CD8-positive, alpha-beta memory T cell (primary cell): ENCODE measurements around the gene PRKAG2. TPM values are rescaled to one million over a fixed set of nuclear protein-coding genes. Genes with fewer than 3 reads are reported as not detected.

Experiments used
- CTCF ChIA-PET: fragments of 350-600 bp; sonication (Branson Sonifier 250); formaldehyde crosslinking; loops from one replicate; lab custom pipeline; 2021; ENCODE audit warnings: antibody characterized with exemption; lab: Charles Lee
- POLR2A ChIA-PET: fragments of 350-600 bp; sonication (Branson Sonifier 250); formaldehyde crosslinking; loops from one replicate; lab custom pipeline; 2021; ENCODE audit warnings: antibody characterized with exemption; lab: Charles Lee
- DNase-seq, 5 donors: peaks; one replicate each; pipeline versions ENCODE4 v3.0.0 to v3.0.0-alpha.2; 2020 to 2022; ENCODE audit warnings: mixed read lengths in 1 of 5
- H3K27ac ChIP-seq: one replicate; pipeline ENCODE4 v1.7.0; 2013; ENCODE audit warnings: low read depth, mild to moderate bottlenecking, low read length, moderate library complexity
- H3K27me3 ChIP-seq: 2 replicates; pipeline ENCODE4 v1.7.0; 2013; ENCODE audit warnings: low read length, mild to moderate bottlenecking; ENCODE audit not compliant: insufficient read depth, poor library complexity, severe bottlenecking
- H3K36me3 ChIP-seq: 2 replicates; pipeline ENCODE4 v1.7.0; 2013; ENCODE audit warnings: mild to moderate bottlenecking, low read length, moderate library complexity; ENCODE audit not compliant: insufficient read depth
- H3K4me1 ChIP-seq: 2 replicates; pipeline ENCODE4 v1.7.0; 2013; ENCODE audit warnings: mild to moderate bottlenecking, low read length, moderate library complexity; ENCODE audit not compliant: insufficient read depth
- H3K4me3 ChIP-seq: 2 replicates; pipeline ENCODE4 v1.7.0; 2013; ENCODE audit warnings: mild to moderate bottlenecking, low read length
- H3K9me3 ChIP-seq: 2 replicates; pipeline ENCODE4 v1.7.0; 2013; ENCODE audit warnings: mild to moderate bottlenecking, low read length
- H3K27ac Mint-ChIP-seq, 8 donors: one replicate each; pipeline ENCODE4 v1.8.0; 2020 to 2021; ENCODE audit warnings: mixed read lengths in 8 of 8, mild to moderate bottlenecking in 6 of 8, inconsistent platforms in 3 of 8, moderate library complexity in 3 of 8
- H3K27me3 Mint-ChIP-seq, 2 donors: one replicate each; pipeline ENCODE4 v1.8.0; 2020 to 2021; ENCODE audit warnings: mixed read lengths in 2 of 2, mild to moderate bottlenecking in 1 of 2, moderate library complexity in 1 of 2
- H3K36me3 Mint-ChIP-seq, 3 donors: one replicate each; pipeline ENCODE4 v1.8.0; 2020 to 2021; ENCODE audit warnings: mixed read lengths in 3 of 3, inconsistent platforms in 1 of 3, mild to moderate bottlenecking in 1 of 3
- H3K4me1 Mint-ChIP-seq, 3 donors: one replicate each; pipeline ENCODE4 v1.8.0; 2020 to 2021; ENCODE audit warnings: mixed read lengths in 3 of 3, inconsistent platforms in 1 of 3, mild to moderate bottlenecking in 1 of 3
- H3K4me3 Mint-ChIP-seq, 7 donors: one replicate each; pipeline ENCODE4 v1.8.0; 2020 to 2021; ENCODE audit warnings: mixed read lengths in 7 of 7, mild to moderate bottlenecking in 6 of 7, moderate library complexity in 4 of 7, inconsistent platforms in 2 of 7
- H3K9me3 Mint-ChIP-seq, 5 donors: one replicate each; pipeline ENCODE4 v1.8.0; 2020 to 2022; ENCODE audit warnings: mixed read lengths in 5 of 5, mild to moderate bottlenecking in 3 of 5, moderate library complexity in 2 of 5, inconsistent platforms in 1 of 5
- polyA plus RNA-seq: library from polyadenylated mRNA; unstranded; fragments of 300-500 nt; fragmentation: Illumina TruSeq; gene quantifications from one replicate; pipeline ENCODE4 v1.2.3, GENCODE V29; 2021
- total RNA-seq, 2 experiments: library from RNA; stranded (reverse); gene quantifications; one replicate each; pipeline ENCODE4 v1.2.3, GENCODE V29; 2021

PRKAG2 gene
- total and polyA plus RNA-seq, 3 experiments from 2014 or later: 23.1 to 31.4 (median 27.2) TPM

DNA sequence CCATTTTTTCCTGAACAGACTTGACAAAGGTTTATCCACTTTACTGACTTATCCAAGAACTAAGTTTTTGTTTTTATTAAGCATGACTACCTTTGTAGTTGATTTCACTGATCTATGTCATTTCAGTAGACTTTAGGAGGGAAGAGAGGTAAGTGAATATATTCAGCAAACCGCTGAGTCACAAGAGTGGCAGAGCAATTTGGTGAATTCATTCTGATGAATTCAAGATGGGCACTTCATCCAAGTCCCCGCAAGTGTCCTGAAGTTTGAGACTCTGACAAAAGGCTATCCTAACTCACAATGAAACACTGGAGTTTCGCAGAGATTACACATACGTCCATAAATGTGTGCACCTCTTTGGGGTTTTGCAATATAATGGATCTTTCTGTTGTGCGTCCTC lies 255.0 kb downstream of the PRKAG2 start:
- H3K36me3 Mint-ChIP-seq: peaks cover 0 to 27% (median 13%) of the 10 kb centered on the region in 3 donors
- H3K4me1 ChIP-seq: no peaks in the 10 kb centered on the region
- peaks cover 20 to 36% (median 30%) of the 10 kb centered on the region in 3 donors for H3K4me1 Mint-ChIP-seq
- H3K27ac Mint-ChIP-seq: peak overlapping the region in 1 of 8 donors; percentile 36
- H3K9me3 Mint-ChIP-seq: no peaks in the 10 kb centered on the region
- DNase-seq: no peak
- no peaks in the 10 kb centered on the region for H3K27me3 Mint-ChIP-seq
- CTCF ChIA-PET: no interaction called here
- H3K36me3 ChIP-seq: no peaks in the 10 kb centered on the region
- H3K4me3 Mint-ChIP-seq: no peak overlapping the region
- no peak overlapping the region for H3K4me3 ChIP-seq
- H3K27me3 ChIP-seq: no peaks in the 10 kb centered on the region
- POLR2A ChIA-PET: no interaction called here
- no peaks in the 10 kb centered on the region for H3K9me3 ChIP-seq
- no peak overlapping the region for H3K27ac ChIP-seq

DNA sequence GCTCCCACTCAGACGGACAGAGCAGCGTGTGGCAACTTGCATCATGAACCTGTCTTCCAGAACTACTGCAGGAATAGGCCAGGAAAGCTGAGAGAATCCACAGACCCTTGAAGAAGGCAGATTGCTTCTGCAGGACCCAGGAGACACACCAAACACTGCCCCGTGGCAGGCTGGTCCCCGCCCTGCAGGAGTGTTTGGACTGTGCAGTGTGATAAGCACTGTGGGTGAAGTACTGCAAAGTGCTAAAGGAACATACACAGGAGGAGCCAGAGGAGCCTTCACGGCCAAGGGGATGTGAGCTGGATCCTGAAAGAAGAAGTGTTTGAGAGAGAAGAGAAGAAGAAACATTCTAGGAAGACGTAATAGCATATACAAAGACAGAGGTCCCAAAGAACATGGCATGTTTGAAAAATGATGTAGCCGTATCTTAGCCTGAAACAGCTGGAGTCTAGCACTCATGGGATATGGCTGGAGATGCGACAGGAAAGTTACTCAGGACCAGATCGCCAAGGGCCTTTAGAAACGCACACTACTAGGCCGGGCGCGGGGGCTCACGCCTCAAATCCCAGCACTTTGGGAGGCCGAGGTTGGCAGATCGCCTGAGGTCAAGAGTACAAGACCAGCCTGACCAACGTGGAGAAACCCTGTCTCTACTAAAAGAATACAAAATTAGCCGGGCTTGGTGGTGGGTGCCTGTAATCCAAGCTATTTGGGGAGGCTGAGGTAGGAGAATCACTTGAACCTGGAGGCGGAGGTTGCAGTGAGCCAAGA lies 260.3 kb downstream of the PRKAG2 start:
- no peaks in the 10 kb centered on the region for H3K27me3 Mint-ChIP-seq
- CTCF ChIA-PET: interaction anchor here (1.9 kb wide), 1 partner anchor 143 kb away, joined by 4 read pairs; no protein-coding TSS in a partner anchor
- Histone ChIP-seq H3K4me1 (no peaks in the 10 kb centered on the region), H3K27me3 (no peaks in the 10 kb centered on the region), H3K4me3 (no peak overlapping the region), H3K36me3 (no peaks in the 10 kb centered on the region), H3K27ac (no peak overlapping the region), H3K9me3 (no peaks in the 10 kb centered on the region)
- POLR2A ChIA-PET: no interaction called here
- no peak overlapping the region for H3K27ac Mint-ChIP-seq
- H3K9me3 Mint-ChIP-seq: no peaks in the 10 kb centered on the region
- H3K4me1 Mint-ChIP-seq: peaks cover 4 to 16% (median 8%) of the 10 kb centered on the region in 3 donors
- peaks cover 2 to 18% (median 5%) of the 10 kb centered on the region in 3 donors for H3K36me3 Mint-ChIP-seq
- no peak overlapping the region for H3K4me3 Mint-ChIP-seq
- DNase-seq: no peak

DNA sequence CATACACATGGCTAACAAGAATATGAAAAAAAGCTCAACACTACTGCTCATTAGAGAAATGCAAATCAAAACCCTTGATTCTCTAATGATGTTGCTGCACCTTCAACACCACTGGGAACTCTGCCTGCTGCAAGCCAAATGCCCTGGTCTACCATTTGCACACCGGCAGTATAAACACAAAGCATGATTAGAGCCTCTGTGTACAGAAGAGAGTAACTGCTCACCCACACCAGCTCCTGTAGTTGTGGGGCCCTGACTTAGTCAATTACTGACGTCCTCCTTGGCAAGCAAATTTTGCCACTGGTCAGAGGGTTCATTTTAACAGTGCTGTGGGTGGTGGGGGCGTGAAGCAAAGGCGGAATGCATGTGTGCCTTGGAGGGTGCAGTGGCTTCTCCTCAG lies 261.1 kb downstream of the PRKAG2 start:
- peaks cover 4 to 16% (median 8%) of the 10 kb centered on the region in 3 donors for H3K4me1 Mint-ChIP-seq
- H3K36me3 Mint-ChIP-seq: peaks cover 2 to 27% (median 5%) of the 10 kb centered on the region in 3 donors
- Histone ChIP-seq H3K4me1 (no peaks in the 10 kb centered on the region), H3K27ac (no peak overlapping the region), H3K4me3 (no peak overlapping the region), H3K27me3 (no peaks in the 10 kb centered on the region), H3K36me3 (no peaks in the 10 kb centered on the region), H3K9me3 (no peaks in the 10 kb centered on the region)
- no peaks in the 10 kb centered on the region for H3K27me3 Mint-ChIP-seq
- POLR2A ChIA-PET: no interaction called here
- no peak for DNase-seq
- CTCF ChIA-PET: interaction anchor here (1.9 kb wide), 1 partner anchor 144 kb away, joined by 4 read pairs; no protein-coding TSS in a partner anchor
- no peak overlapping the region for H3K4me3 Mint-ChIP-seq
- no peak overlapping the region for H3K27ac Mint-ChIP-seq
- no peaks in the 10 kb centered on the region for H3K9me3 Mint-ChIP-seq

DNA sequence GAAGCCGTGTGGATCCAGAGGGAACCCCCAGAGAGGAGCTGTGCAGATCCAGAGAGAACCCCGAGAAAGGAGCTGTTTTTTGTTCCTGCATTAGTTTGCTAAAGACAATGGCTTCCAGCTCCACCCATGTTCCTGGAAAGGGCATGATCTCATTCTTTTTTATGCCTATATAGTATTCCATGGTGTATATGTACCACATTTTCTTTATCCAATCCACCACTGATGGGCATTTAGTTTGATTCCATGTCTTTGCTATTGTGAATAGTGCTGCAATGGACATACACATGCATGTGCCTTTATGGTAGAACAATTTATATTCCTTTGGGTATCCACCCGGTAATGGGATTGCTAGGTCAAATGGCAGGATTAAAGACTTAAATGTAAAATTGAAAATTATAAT lies 261.9 kb downstream of the PRKAG2 start:
- no peak overlapping the region for H3K27ac Mint-ChIP-seq
- CTCF ChIA-PET: no interaction called here
- H3K36me3 Mint-ChIP-seq: peaks cover 2 to 29% (median 5%) of the 10 kb centered on the region in 3 donors
- POLR2A ChIA-PET: no interaction called here
- no peak for DNase-seq
- Histone ChIP-seq H3K4me1 (no peaks in the 10 kb centered on the region), H3K9me3 (no peaks in the 10 kb centered on the region), H3K4me3 (no peak overlapping the region), H3K36me3 (no peaks in the 10 kb centered on the region), H3K27ac (no peak overlapping the region), H3K27me3 (no peaks in the 10 kb centered on the region)
- no peaks in the 10 kb centered on the region for H3K27me3 Mint-ChIP-seq
- H3K9me3 Mint-ChIP-seq: no peaks in the 10 kb centered on the region
- peaks cover 4 to 16% (median 8%) of the 10 kb centered on the region in 3 donors for H3K4me1 Mint-ChIP-seq
- H3K4me3 Mint-ChIP-seq: no peak overlapping the region

DNA sequence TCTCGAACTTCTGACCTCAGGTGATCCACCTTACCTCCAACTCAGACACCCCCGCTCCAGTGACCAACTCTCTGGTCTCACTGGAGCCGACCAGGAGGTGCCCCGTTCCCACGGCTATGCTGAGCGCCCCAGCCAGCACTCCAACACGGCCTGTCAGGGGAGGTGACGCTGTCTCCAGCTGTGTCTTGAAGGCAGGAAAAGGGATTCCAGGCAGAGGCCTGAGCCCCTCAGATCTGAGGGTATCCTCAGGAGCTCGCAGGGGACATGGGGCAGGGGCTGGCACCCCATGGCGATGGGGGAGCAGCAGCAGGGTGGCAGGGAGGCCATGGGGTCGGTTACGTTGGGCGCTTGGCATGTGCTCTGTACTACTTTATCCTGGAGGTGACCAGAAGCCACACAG lies 262.9 kb downstream of the PRKAG2 start:
- H3K4me3 ChIP-seq: no peak overlapping the region
- CTCF ChIA-PET: interaction anchor here (1.8 kb wide), 1 partner anchor 19 kb away, joined by 5 read pairs; no protein-coding TSS in a partner anchor
- POLR2A ChIA-PET: no interaction called here
- no peaks in the 10 kb centered on the region for H3K27me3 ChIP-seq
- Mint-ChIP-seq H3K27ac (no peak overlapping the region), H3K27me3 (peaks cover 0 to 1% of the 10 kb centered on the region in 2 donors), H3K4me1 (peaks cover 8 to 26% (median 13%) of the 10 kb centered on the region in 3 donors), H3K9me3 (no peaks in the 10 kb centered on the region), H3K4me3 (no peak overlapping the region), H3K36me3 (peaks cover 2 to 32% (median 5%) of the 10 kb centered on the region in 3 donors)
- no peaks in the 10 kb centered on the region for H3K4me1 ChIP-seq
- H3K9me3 ChIP-seq: no peaks in the 10 kb centered on the region
- no peak for DNase-seq
- no peak overlapping the region for H3K27ac ChIP-seq
- H3K36me3 ChIP-seq: no peaks in the 10 kb centered on the region

DNA sequence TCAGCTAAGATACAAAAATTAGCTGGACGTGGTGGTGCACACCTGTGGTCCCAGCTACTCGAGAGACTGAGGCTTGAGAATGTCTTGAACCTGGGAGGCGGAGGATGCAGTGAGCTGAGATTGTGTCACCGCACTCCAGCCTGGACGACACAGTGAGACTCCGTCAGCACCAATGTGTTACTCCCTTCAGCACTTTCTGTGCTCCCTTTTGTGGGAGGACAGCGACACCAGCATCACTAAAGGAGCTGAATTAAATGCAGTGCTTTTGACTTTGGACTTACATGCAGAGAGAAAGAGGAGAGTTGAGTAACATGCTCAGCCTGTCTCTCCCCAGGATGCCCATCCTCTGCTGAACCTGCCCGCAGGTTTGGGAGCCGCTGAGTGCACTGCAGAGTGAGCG lies 265.0 kb downstream of the PRKAG2 start:
- H3K4me1 Mint-ChIP-seq: peaks cover 17 to 35% (median 25%) of the 10 kb centered on the region in 3 donors
- peaks cover 0 to 1% of the 10 kb centered on the region in 2 donors for H3K27me3 Mint-ChIP-seq
- no peak overlapping the region for H3K4me3 Mint-ChIP-seq
- H3K27me3 ChIP-seq: no peaks in the 10 kb centered on the region
- H3K9me3 Mint-ChIP-seq: no peaks in the 10 kb centered on the region
- H3K27ac ChIP-seq: no peak overlapping the region
- DNase-seq: no peak
- H3K27ac Mint-ChIP-seq: no peak overlapping the region
- H3K36me3 ChIP-seq: no peaks in the 10 kb centered on the region
- no peaks in the 10 kb centered on the region for H3K9me3 ChIP-seq
- CTCF ChIA-PET: interaction anchor here (1.0 to 1.4 kb wide), 3 partner anchors 21 to 243 kb away, joined by 3 to 5 read pairs (median 3); no protein-coding TSS in a partner anchor
- POLR2A ChIA-PET: no interaction called here
- peaks cover 2 to 30% (median 5%) of the 10 kb centered on the region in 3 donors for H3K36me3 Mint-ChIP-seq
- no peaks in the 10 kb centered on the region for H3K4me1 ChIP-seq
- no peak overlapping the region for H3K4me3 ChIP-seq

DNA sequence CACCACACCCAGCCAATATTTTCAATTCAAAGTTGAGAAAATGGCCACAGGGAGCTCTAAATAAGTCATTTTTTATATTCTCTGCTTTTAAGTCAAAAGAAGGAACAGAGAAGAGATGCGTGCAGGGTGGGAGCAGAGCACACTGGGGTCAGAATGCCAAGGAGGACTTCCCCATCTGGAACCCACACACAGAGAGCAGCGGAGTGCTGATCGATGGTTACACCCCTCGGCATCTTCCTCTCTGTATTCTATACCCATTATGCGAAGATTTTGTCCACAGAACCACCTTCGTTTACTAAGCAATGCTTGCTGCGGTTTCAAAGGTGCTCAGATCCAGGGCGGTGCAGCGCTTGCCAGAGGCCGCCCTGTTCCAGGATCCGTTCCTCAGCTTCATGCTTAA lies 265.9 kb downstream of the PRKAG2 start:
- H3K27ac ChIP-seq: no peak overlapping the region
- peaks cover 13 to 29% (median 20%) of the 10 kb centered on the region in 3 donors for H3K4me1 Mint-ChIP-seq
- ChIA-PET CTCF (interaction anchor here (1.4 kb wide), 1 partner anchor 21 kb away, joined by 5 read pairs; no protein-coding TSS in a partner anchor), POLR2A (no interaction called here)
- H3K4me3 ChIP-seq: no peak overlapping the region
- H3K9me3 Mint-ChIP-seq: no peaks in the 10 kb centered on the region
- H3K27ac Mint-ChIP-seq: peak overlapping the region in 1 of 8 donors; percentile 38
- H3K27me3 Mint-ChIP-seq: peaks cover 0 to 1% of the 10 kb centered on the region in 2 donors
- DNase-seq: no peak
- no peaks in the 10 kb centered on the region for H3K9me3 ChIP-seq
- no peak overlapping the region for H3K4me3 Mint-ChIP-seq
- H3K4me1 ChIP-seq: no peaks in the 10 kb centered on the region
- H3K36me3 Mint-ChIP-seq: peaks cover 2 to 24% (median 5%) of the 10 kb centered on the region in 3 donors
- no peaks in the 10 kb centered on the region for H3K27me3 ChIP-seq
- no peaks in the 10 kb centered on the region for H3K36me3 ChIP-seq

DNA sequence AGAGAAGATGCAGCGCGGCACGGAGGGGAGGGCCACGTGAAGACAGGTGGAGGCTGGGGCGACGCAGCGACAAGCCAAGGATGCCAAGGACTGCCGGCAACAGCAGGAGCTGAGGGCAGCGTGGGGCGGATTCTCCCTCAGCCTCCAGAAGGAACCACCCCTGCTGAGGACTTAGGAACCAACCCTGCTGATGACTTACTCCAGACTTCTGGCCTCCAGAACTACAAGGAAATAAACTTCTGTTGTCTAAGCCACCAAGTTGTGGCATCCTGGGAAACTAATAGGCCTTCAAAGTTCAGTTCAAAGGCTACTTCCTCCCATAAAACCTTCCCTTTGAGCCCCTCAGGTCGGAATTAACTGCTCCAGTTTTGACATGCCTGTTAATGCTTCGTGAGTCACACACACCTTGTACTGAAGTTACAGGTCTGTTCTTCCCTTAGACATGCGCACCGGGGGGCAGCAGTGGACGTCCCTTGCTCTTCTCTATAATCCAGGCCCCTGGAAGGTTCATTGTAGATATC lies 268.8 kb downstream of the PRKAG2 start:
- no peak for DNase-seq
- CTCF ChIA-PET: no interaction called here
- no peak overlapping the region for H3K27ac ChIP-seq

More for the DNA sequence above, 268.8 kb downstream of the PRKAG2 start:
- Histone ChIP-seq H3K9me3 (no peaks in the 10 kb centered on the region), H3K27me3 (no peaks in the 10 kb centered on the region), H3K36me3 (no peaks in the 10 kb centered on the region), H3K4me3 (no peak overlapping the region), H3K4me1 (no peaks in the 10 kb centered on the region)
- H3K4me3 Mint-ChIP-seq: no peak overlapping the region
- peak overlapping the region in 4 of 8 donors; percentile 9 to 51 (median 35) for H3K27ac Mint-ChIP-seq
- H3K9me3 Mint-ChIP-seq: no peaks in the 10 kb centered on the region
- POLR2A ChIA-PET: no interaction called here
- peaks cover 0 to 1% of the 10 kb centered on the region in 2 donors for H3K27me3 Mint-ChIP-seq
- peaks cover 0 to 33% (median 2%) of the 10 kb centered on the region in 3 donors for H3K36me3 Mint-ChIP-seq
- peaks cover 11 to 25% (median 24%) of the 10 kb centered on the region in 3 donors for H3K4me1 Mint-ChIP-seq
